SK-N-MC (cell line): ENCODE data around the gene OR5B2.

Experiments
- EZH2 ChIP-seq: fragments of 200-600 bp; sonication (generic); IDR thresholded peaks from one replicate; pipeline ENCODE4 v1.6.1; 2017; ENCODE audit warnings: antibody characterized with exemption
- FOXP2 ChIP-seq: optimal IDR thresholded peaks from 2 replicates; pipeline ENCODE3; 2011; ENCODE audit warnings: mild to moderate bottlenecking, moderate library complexity; ENCODE audit not compliant: insufficient read depth; ENCODE audit errors: extremely low read length, control extremely low read depth
- POLR2AphosphoS5 ChIP-seq: IDR thresholded peaks from 2 replicates; pipeline ENCODE4 v1.6.1; 2012; ENCODE audit warnings: mild to moderate bottlenecking, low read depth, low read length, borderline replicate concordance

GRCh38 chr11:58390551-58391063 is 37.3 kb downstream of the OR5B2 start:
- no peak for TF ChIP-seq EZH2
- no peak for TF ChIP-seq POLR2AphosphoS5
- no peak for TF ChIP-seq FOXP2
